NCI-H2227 (cell line): ENCODE data around the gene ATXN1.
"Not testable (repeated sequence)": the region's sequence is repeated elsewhere in the genome, so short reads cannot be mapped to it uniquely, and the experiment has no call there.

Source experiments
- DNase-seq: peaks from one replicate; lab custom pipeline; 2025; ENCODE audit not compliant: unreplicated experiment; lab: John Stamatoyannopoulos, UW

The ATXN1 gene

GRCh38 chr6:16545382-16545781 lies 215.9 kb downstream of the ATXN1 start:
- DNase-seq, result no peak

GRCh38 chr6:16544521-16544920 lies 216.7 kb downstream of the ATXN1 start:
- DNase-seq, result no peak

GRCh38 chr6:16544006-16544405 lies 217.3 kb downstream of the ATXN1 start:
- DNase-seq, result no peak

- no peak for DNase-seq
These were observed 217.7 kb downstream of the ATXN1 start for GRCh38 chr6:16543521-16543920.

- DNase-seq, result no peak
These were observed 219.2 kb downstream of the ATXN1 start for GRCh38 chr6:16542070-16542469.

GRCh38 chr6:16540804-16541752 lies 220.2 kb downstream of the ATXN1 start:
- DNase-seq, result no peak

GRCh38 chr6:16540383-16540782 lies 220.9 kb downstream of the ATXN1 start:
- DNase-seq, result not testable (repeated sequence)

- DNase-seq, result no peak
These were observed 222.0 kb downstream of the ATXN1 start for GRCh38 chr6:16539086-16539931.

- DNase-seq, result no peak
These were observed 225.7 kb downstream of the ATXN1 start for GRCh38 chr6:16535564-16535963.

- no peak for DNase-seq
These were observed 227.5 kb downstream of the ATXN1 start for GRCh38 chr6:16533721-16534136.

- no peak for DNase-seq
These were observed 228.1 kb downstream of the ATXN1 start for GRCh38 chr6:16533210-16533609.

- DNase-seq, result no peak
These were observed 233.6 kb downstream of the ATXN1 start for GRCh38 chr6:16527691-16528090.

- DNase-seq, result no peak
These were observed 236.9 kb downstream of the ATXN1 start for GRCh38 chr6:16524380-16524707.

GRCh38 chr6:16523606-16524379 lies 237.5 kb downstream of the ATXN1 start:
- no peak for DNase-seq

- no peak for DNase-seq
These were observed 238.3 kb downstream of the ATXN1 start for GRCh38 chr6:16522937-16523336.

GRCh38 chr6:16521528-16521927 lies 239.7 kb downstream of the ATXN1 start:
- DNase-seq, result no peak

- DNase-seq, result no peak
These were observed 241.7 kb downstream of the ATXN1 start for GRCh38 chr6:16519265-16520242.

GRCh38 chr6:16518265-16518664 lies 243.0 kb downstream of the ATXN1 start:
- no peak for DNase-seq

GRCh38 chr6:16514249-16514648 lies 247.0 kb downstream of the ATXN1 start:
- no peak for DNase-seq
